Mesenteric fat pad (tissue), 1 donor: Measurements from ENCODE around the gene ARAP2. TPM values are rescaled to one million over a fixed set of nuclear protein-coding genes. Genes with fewer than 3 reads are reported as not detected.

Experiments used
- DNase-seq: peaks from one replicate; pipeline ENCODE4 v3.0.0-alpha.2; 2020; ENCODE audit warnings: low spot score
- total RNA-seq: library from RNA; stranded (reverse); fragmentation: NEBNext Ultra II Directional; extraction: Animal tissue kit (Norgen Biotek cat#: 25700); gene quantifications from one replicate; pipeline ENCODE4 v1.2.1, GENCODE V29; 2021
- donor health status: DM: yes; HTN: yes; CAD: no.

ARAP2 gene
- total RNA-seq, 1 donor from 2014 or later: 13.5 TPM

DNA sequence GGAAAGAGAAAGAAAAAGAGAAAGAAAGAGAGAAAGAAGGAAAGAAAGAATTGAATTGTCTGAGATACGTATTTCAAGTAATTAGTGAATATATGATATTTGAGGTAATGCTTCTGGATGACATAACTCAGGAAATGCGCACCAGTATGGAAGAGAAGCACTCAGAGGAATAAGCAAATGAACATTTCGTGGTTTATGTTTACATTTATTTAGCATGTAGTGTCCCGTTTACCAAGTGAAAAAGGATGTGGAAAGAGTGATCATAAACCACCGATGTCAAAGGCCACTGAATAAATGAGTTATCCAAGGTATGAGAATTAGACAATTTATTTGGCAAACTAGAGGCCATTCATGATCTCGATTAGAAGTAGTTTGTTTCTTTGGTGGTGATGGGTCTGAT lies 200.4 kb downstream of the ARAP2 start:
- DNase-seq: no peak

DNA sequence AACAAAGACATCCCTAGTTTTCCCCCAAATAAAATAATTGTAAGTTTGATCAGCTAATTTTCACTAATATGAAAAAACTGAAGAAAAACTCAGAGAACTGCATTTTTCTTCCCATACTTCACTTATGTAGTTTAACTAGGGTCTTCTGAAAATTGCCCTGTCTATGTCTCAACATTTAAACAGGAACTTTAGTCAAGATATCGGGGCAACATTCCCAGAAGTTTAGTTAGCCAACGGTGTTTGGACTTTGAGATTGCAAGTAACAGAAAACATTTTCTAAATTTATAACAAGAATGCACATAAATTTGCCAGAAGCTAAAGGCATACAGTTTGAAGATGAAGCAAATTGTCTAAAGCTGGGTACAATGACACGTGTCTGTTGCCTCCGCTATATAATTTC lies 201.1 kb downstream of the ARAP2 start:
- no peak for DNase-seq

DNA sequence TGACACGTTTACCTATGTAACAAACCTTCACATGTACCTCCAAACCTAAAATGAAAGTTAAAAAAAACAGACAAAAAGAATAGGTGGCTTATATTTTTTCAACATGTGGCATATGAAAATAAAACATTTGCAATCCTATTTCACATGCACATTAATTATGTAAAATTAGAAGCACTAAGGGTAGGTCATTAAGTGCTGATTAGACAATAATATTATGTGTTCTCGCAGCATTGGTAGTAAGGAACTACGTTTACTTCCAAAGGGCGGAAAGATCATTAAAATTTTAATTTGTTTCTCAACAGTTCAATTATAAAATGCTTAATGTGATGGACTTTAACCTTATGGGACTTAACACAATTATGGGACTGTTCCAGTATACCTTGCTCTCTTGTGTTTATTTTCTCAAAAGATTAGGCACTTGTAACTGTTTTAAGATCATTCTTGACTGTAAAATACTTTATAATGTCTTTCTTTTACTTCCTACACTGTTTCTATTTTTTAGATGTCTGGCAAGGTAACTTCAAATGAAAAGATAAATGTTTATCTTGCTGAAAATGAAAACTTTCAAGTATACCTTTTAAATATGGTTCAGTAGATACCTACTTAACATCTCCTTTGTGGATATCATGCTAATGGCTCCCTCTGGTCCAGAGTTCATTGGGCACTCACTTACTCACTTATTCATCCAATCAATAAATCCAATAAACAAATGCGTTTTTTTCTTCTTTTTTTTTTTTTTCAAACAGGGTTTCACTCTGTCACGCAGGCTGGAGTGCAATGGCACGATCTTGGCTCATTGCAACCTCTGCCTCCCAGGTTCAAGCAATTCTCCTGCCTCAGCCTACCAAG lies 202.0 kb downstream of the ARAP2 start:
- no peak for DNase-seq

DNA sequence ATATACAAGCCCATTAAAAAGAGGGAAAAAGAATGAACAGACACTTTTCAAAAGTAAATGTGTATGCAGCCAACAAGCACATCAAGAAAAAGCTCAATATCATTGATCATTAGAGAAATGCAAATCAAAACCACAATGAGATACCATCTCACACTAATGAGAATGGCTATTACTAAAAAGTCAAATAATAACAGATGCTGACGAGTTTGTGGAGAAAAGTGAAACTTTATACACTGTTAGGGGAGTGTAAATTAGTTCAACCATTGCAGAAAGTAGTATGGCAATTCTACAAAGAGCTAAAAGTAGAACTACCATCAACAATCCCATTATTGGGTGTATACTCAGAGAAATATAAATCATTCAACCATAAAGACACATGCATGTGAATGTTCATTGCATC lies 203.0 kb downstream of the ARAP2 start:
- DNase-seq: no peak

DNA sequence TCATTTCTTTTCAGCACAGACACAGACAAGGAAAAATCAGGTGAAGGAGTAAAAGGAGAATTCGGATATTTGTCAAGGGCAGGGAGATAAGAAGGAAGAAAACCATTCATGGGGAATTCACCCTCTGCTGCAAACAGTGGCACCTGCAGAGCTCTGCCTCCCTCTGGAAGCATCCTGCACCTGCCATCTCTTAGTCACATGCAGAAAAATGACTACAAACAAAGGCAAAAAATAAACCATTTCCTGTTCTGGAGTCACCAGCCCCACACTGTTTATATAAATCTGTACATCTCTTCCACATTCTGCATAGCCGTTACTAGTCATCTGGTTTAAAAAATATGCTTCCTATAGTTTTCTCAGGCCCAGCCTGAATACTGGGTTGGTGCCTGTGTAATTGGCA lies 205.3 kb downstream of the ARAP2 start:
- DNase-seq: no peak

DNA sequence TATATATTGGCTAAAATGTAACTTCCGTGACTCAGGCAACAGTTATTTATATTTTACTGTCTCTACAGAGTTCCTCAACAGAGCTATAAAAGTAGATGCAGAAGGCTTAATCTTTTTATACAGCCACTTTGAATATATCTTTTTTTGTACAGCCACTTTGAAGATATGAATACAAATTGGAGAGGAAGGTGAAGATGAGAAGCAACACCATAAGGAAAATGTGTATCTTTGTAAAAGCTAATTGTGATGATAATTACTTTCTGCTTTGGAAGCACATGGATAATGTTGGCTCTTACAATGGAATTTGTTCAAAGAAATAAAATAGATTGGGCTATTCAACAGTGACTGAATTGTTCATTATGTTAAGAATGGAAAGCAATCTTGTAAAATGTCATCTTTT lies 205.8 kb downstream of the ARAP2 start:
- no peak for DNase-seq

DNA sequence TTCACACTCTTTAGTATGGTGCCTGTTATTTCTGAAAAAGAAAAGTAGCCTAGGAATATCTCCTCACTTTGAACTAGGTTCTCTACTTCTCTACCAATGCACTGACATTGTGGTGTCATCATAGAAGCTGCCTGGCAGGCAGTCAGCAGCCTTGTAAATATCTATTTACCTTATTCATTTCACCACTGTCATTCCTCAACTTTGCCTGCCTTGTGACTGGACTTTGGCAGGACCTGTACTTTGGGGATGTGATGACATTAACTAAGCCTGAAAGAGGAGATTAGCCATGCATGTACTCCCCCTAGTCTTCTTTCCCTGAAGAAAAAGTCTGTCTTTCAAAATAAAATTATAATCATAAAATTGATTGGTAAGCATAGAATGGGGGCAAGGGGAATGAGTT lies 207.2 kb downstream of the ARAP2 start:
- DNase-seq: no peak

DNA sequence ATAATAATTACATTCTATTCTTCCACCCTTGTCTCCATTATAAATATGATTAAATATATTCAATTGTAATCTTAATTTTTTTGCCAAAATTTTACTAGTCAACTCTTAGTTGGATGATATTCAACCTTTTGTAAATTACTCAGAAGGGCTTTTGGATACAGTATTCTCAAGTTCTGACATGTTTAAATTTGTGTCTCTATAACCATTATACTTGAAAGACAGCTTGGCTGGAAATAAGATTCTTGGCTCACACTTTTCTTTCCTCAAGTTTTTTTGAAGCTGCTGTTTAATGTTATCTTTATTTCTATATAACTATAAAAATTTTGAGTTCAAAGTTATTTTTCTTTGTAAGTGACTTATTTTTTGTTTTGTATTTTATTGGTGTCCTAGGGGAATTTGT lies 214.4 kb downstream of the ARAP2 start:
- no peak for DNase-seq

DNA sequence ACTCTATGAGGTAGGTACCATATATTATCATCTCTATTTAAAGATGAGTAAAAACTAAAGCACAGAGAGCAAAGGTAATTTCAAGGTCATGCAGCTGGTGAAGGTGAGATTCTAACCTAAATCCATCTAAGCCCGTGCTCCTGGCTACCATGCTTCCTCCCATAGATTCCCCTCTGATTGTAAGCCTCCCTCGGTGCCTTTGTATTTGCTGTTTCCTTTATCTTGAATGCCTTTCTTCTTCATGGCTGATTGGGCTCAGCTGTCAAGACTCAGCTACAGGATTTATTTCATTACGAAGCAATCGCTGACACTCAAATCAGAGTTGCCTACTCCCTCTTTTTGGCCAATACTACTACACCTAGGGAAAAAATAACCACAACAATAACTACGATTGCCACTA lies 217.1 kb downstream of the ARAP2 start:
- no peak for DNase-seq

DNA sequence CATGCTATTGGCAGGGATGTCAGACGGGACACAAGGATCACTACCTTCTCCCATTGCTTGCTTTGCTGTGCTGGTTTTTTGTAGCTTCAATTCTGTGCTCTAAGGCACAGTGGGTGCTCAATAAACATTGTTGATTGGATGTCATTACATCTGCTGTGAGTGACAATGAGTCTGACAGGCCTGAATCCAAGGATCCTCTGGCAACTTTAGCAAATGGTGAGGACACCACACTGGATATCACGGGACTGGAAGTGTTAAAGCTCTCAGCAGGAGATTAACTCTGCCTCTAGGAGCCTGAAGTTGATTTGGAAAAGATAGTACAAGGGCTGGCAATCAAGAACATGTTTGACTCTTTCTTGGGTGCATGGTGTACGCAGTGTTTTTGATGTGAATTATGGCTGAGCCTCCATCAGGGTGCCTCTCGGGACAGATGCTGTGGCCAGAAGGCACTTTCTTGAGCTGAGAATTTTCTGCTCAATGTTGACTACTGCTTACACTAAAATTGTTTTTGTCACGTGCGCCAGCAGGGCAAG lies 217.9 kb downstream of the ARAP2 start:
- DNase-seq: no peak

DNA sequence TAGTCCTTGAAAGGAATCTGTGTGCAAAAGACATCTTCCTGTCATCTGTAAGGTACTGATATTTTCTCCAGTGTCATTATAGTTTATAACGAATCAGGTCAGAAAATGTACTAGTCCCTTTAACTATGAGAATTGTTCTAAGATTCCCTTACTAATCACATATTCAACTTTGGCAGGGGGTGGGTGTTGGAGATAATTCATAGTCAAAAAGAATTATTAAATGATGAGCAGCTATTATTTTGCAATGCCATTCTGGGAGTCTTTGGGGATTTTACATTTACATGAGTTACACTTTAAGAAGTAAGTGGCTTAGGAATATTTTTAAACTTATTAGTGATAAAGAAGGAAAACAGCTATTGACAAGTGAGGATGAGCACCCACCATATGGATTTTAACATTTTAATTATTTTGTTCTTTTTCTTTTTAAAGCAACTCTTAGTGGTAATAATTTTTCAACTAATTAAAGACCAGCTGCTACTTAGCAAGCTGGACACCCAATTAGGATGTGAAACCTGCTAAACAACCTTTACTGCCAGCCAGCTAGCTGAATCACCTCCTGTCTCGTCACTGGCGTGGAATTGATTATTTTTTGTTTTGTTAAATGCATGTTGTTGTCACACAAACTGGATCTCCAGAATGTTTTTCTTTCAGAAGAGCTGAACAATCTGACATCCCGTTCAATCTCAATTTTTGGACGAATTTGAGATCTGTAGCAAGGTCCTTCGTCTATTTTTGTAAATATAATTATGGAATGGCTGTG lies 219.2 kb downstream of the ARAP2 start:
- DNase-seq: no peak

DNA sequence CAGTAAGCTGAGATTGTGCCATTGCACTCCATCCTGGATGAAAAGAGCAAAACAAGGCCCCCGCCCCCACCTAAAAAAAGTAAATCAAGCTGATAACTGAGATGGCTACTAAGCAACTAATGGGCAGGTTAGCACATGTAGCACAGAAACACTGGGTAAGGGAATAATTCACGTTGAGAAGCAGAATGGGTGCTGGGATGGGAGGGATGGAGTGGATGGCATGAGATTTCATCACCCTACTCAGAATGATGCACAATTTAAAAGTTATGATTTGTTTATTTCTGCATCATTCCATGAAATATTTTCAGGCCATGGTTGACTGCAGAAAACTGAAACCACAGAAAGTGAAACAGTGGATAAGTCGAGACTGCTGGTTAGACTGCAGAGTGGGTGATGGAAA lies 224.0 kb downstream of the ARAP2 start:
- DNase-seq: no peak

Other genes starting within 250 kb of the ARAP2 start
- gene DTHD1, start 37.1 kb upstream of the ARAP2 start, total RNA-seq: 0.39 TPM